Thyroid gland (tissue), 4 donors: ENCODE results near the gene DNAH11.

ENCODE experiments used
- CTCF ChIP-seq, 6 experiments: fragments of 200-600 bp in 3 of 6; fragments of 450-650 bp in 3 of 6; sonication (generic) in 3 of 6; IDR thresholded peaks; one replicate each; pipeline ENCODE4 v1.5.1; 2016 to 2019; ENCODE audit warnings: antibody characterized with exemption in 6 of 6, mild to moderate bottlenecking in 2 of 6, inconsistent platforms in 1 of 6, moderate library complexity in 1 of 6
- POLR2A ChIP-seq, 2 donors: fragments of 450-650 bp; IDR thresholded peaks; one replicate each; pipeline ENCODE4 v1.6.1; 2017; ENCODE audit warnings: antibody characterized with exemption in 2 of 2, mild to moderate bottlenecking in 2 of 2, moderate library complexity in 1 of 2

- TF ChIP-seq CTCF (IDR thresholded peaks at IDR 0.05): no peak
- no peak for TF ChIP-seq POLR2A (IDR thresholded peaks at IDR 0.05)
Measured at GRCh38 chr7:21753071-21753470, 210.2 kb downstream of the DNAH11 start.
